Activated CD4-positive, alpha-beta T cell treated with anti-CD3 and anti-CD28 coated beads, Interleukin-2, amount 10 ng/mL, durations not matched to agents 7 days and 5 days (primary cell): ENCODE results near the gene MPPE1. TPM values are rescaled to one million over a fixed set of nuclear protein-coding genes. Genes with fewer than 3 reads are reported as not detected.

Experiments used
- CTCF ChIA-PET: fragments of 350-600 bp; sonication (Branson Sonifier 250); formaldehyde crosslinking; loops from one replicate; lab custom pipeline; 2021; ENCODE audit warnings: antibody characterized with exemption; lab: Charles Lee
- POLR2A ChIA-PET: fragments of 350-600 bp; sonication (Branson Sonifier 250); formaldehyde crosslinking; loops from one replicate; lab custom pipeline; 2021; ENCODE audit warnings: antibody characterized with exemption; lab: Charles Lee
- DNase-seq: peaks from one replicate; pipeline ENCODE4 v3.0.0-alpha.2; 2020
- H3K27ac Mint-ChIP-seq: one replicate; pipeline ENCODE4 v1.8.0; 2021; ENCODE audit warnings: mild to moderate bottlenecking, moderate library complexity, mixed read lengths
- H3K27me3 Mint-ChIP-seq: one replicate; pipeline ENCODE4 v1.8.0; 2021; ENCODE audit warnings: mixed read lengths
- H3K36me3 Mint-ChIP-seq: one replicate; pipeline ENCODE4 v1.8.0; 2021; ENCODE audit warnings: low read depth, mixed read lengths
- H3K4me1 Mint-ChIP-seq: one replicate; pipeline ENCODE4 v1.8.0; 2021; ENCODE audit warnings: mixed read lengths
- H3K4me3 Mint-ChIP-seq: one replicate; pipeline ENCODE4 v1.8.0; 2021; ENCODE audit warnings: mild to moderate bottlenecking, moderate library complexity, mixed read lengths
- H3K9me3 Mint-ChIP-seq: one replicate; pipeline ENCODE4 v1.8.0; 2021; ENCODE audit warnings: mixed read lengths
- total RNA-seq, 2 experiments: library from RNA; stranded (reverse); gene quantifications; one replicate each; pipeline ENCODE4 v1.2.3, GENCODE V29; 2021

MPPE1 gene
- total RNA-seq, 2 experiments from 2014 or later = 60.7 to 64.0 TPM

DNA sequence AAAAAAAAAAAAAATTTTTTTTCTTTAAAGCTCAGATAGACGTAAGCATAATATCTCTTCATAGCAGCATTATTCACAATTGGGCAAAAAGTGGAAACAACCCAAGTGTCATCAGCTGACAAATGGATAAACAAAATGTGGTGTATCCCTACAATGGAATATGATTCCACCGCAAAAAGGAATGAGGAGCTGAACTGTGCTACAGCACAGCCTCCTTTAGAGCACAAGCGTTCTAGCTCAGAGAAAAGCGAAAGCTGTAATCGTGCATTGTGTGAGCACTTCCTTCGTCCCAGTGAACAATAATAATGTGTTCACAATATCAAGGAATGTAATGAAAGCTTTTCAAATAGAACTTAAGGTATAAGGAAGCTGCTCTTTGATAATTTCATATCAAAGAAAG is 68.6 kb downstream of the MPPE1 start:
- ChIA-PET CTCF (interaction anchor here (0.6 to 1.6 kb wide), 2 partner anchors 13 to 65 kb away, joined by 3 to 6 read pairs; no protein-coding TSS in a partner anchor), POLR2A (no interaction called here)
- Mint-ChIP-seq H3K27ac (no peak overlapping the region), H3K9me3 (no peaks in the 10 kb centered on the region), H3K36me3 (no peaks in the 10 kb centered on the region), H3K4me3 (no peak overlapping the region), H3K27me3 (no peaks in the 10 kb centered on the region), H3K4me1 (no peaks in the 10 kb centered on the region)
- no peak for DNase-seq

DNA sequence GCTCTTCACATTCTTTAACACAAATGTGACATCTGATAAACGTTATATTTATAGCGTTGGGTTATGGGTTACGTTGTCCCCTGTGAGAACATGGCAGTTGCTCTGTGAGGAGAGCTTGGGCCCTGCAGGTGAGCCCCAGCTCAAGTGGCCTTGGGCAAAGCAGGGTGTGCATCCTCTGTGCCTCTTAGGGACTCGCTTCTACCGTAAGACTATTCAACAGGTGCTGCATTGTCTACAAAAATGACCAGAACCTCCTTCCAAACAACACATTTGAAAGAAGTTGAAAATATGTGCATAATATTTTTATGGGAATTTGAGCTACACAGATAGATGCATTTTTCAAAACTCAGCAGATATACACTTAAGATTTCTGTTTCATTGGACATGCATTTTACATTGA is 73.3 kb downstream of the MPPE1 start:
- CTCF ChIA-PET = interaction anchor here (0.5 to 1.1 kb wide), 3 partner anchors 57 to 155 kb away, joined by 3 to 4 read pairs (median 3); no protein-coding TSS in a partner anchor
- POLR2A ChIA-PET = no interaction called here
- Mint-ChIP-seq H3K9me3 (no peaks in the 10 kb centered on the region), H3K27ac (no peak overlapping the region), H3K4me3 (no peak overlapping the region), H3K4me1 (no peaks in the 10 kb centered on the region), H3K36me3 (no peaks in the 10 kb centered on the region), H3K27me3 (no peaks in the 10 kb centered on the region)
- no peak for DNase-seq

Other genes with a start within 250 kb of the MPPE1 start
- gene GNAL, start 219.1 kb downstream of the MPPE1 start, total RNA-seq = under 1 TPM; 0.04 to 0.27 TPM
- 10 to 100 TPM; 24.3 to 26.8 TPM for gene CHMP1B, start 56.9 kb downstream of the MPPE1 start, total RNA-seq
- gene IMPA2, start 73.2 kb upstream of the MPPE1 start, total RNA-seq = 10 to 100 TPM; 18.6 to 20.4 TPM
- not detected for gene ANKRD62, start 185.5 kb upstream of the MPPE1 start, total RNA-seq